Mesothelial cell of epicardium (in vitro differentiated cells): ENCODE results near the gene ZBTB21. TPM values are rescaled to one million over a fixed set of nuclear protein-coding genes. Genes with fewer than 3 reads are reported as not detected.

Source experiments
- DNase-seq, 2 experiments: peaks; one replicate each; pipeline ENCODE4 v3.0.0; 2021; ENCODE audit warnings: low spot score in 2 of 2; ENCODE audit not compliant: unreplicated experiment in 2 of 2
- H3K27ac Mint-ChIP-seq: 2 replicates; pipeline ENCODE4 v1.8.0; 2021; ENCODE audit warnings: mixed read lengths
- H3K27me3 Mint-ChIP-seq: 2 replicates; pipeline ENCODE4 v1.8.0; 2021; ENCODE audit warnings: low read depth, mixed read lengths
- H3K36me3 Mint-ChIP-seq: 2 replicates; pipeline ENCODE4 v1.8.0; 2021; ENCODE audit warnings: mixed read lengths
- H3K4me1 Mint-ChIP-seq: 2 replicates; pipeline ENCODE4 v1.8.0; 2021; ENCODE audit warnings: mixed read lengths
- H3K4me3 Mint-ChIP-seq: 2 replicates; pipeline ENCODE4 v1.8.0; 2021; ENCODE audit warnings: mild to moderate bottlenecking, moderate library complexity, mixed read lengths
- H3K9me3 Mint-ChIP-seq: 2 replicates; pipeline ENCODE4 v1.8.0; 2021; ENCODE audit warnings: mixed read lengths
- total RNA-seq: library from RNA; stranded (reverse); gene quantifications from 3 replicates; pipeline ENCODE4 v1.2.1, GENCODE V29; 2021
- TF ChIP-seq, protein P1 (sequence below): fragments of 200-600 bp; sonication (generic); IDR thresholded peaks from one replicate; pipeline ENCODE4 v1.5.0; 2021; ENCODE audit warnings: antibody characterized with exemption; ENCODE audit not compliant: unreplicated experiment

ZBTB21 gene
- total RNA-seq, 1 donor from 2014 or later, result 17.4 TPM

DNA sequence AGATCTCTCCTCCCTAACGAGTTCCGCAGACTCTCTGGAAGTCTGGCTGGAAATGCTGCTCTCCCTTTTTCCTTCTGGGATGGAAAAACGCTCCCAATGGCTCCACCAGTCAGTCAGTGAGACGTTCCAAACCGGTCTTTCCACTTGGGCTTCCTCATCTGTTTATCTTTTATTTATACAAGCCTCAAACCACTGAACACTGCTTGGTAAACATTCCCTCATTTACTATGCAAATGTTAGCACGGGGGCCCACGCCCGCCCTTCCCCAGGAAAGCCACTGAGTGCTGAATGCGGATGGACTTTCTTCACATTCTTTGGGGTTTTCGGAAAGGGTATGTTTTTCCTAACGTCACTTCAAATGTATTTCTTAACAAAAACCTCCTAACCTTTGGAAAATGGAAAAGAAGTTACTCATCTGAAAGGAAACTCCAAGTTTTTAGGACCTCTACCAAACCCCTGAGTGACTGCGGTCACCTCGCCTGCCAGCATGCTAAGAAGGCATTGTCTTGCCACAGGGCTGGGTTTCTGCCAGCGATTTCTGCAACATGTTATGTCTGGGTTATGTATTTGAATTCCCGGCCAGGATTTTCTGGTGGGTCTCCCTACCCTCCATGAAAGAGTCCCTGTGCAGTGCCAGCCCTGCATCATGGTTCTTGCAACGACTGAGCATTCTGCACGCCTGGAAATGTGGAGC lies 47.0 kb upstream of the ZBTB21 start:
- no peaks in the 10 kb centered on the region for H3K27me3 Mint-ChIP-seq
- no peak for DNase-seq
- H3K9me3 Mint-ChIP-seq, result peaks cover 13% of the 10 kb centered on the region
- no peaks in the 10 kb centered on the region for H3K36me3 Mint-ChIP-seq
- peak overlapping the region; percentile 0 for H3K27ac Mint-ChIP-seq
- no peak overlapping the region for H3K4me3 Mint-ChIP-seq
- TF ChIP-seq, protein P1, sequence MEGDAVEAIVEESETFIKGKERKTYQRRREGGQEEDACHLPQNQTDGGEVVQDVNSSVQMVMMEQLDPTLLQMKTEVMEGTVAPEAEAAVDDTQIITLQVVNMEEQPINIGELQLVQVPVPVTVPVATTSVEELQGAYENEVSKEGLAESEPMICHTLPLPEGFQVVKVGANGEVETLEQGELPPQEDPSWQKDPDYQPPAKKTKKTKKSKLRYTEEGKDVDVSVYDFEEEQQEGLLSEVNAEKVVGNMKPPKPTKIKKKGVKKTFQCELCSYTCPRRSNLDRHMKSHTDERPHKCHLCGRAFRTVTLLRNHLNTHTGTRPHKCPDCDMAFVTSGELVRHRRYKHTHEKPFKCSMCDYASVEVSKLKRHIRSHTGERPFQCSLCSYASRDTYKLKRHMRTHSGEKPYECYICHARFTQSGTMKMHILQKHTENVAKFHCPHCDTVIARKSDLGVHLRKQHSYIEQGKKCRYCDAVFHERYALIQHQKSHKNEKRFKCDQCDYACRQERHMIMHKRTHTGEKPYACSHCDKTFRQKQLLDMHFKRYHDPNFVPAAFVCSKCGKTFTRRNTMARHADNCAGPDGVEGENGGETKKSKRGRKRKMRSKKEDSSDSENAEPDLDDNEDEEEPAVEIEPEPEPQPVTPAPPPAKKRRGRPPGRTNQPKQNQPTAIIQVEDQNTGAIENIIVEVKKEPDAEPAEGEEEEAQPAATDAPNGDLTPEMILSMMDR, result no peak
- H3K4me1 Mint-ChIP-seq, result peaks cover 14% of the 10 kb centered on the region

DNA sequence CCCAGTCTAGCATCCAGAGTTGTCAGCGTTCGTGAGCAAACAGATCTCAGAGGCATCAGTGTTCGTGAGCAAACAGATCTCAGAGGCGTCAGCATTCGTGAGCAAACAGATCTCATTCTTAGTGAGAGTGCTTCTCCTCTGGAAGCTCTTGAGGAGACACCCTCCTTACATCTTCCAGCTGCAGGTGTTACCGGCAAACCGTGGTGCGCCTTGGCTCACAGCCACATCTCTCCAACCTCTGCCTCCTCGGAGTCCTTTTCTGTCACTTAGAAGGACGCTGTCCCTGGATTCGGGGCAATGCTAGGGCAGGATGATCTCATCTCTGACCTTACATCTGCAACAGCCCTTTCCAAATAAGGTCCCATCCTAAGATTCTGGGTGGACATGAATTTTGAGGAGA lies 46.3 kb upstream of the ZBTB21 start:
- Mint-ChIP-seq H3K4me3 (no peak overlapping the region), H3K36me3 (no peaks in the 10 kb centered on the region), H3K27me3 (no peaks in the 10 kb centered on the region), H3K27ac (no peak overlapping the region), H3K4me1 (peaks cover 17% of the 10 kb centered on the region), H3K9me3 (peaks cover 13% of the 10 kb centered on the region)
- TF ChIP-seq, protein P1, result no peak
- no peak for DNase-seq

DNA sequence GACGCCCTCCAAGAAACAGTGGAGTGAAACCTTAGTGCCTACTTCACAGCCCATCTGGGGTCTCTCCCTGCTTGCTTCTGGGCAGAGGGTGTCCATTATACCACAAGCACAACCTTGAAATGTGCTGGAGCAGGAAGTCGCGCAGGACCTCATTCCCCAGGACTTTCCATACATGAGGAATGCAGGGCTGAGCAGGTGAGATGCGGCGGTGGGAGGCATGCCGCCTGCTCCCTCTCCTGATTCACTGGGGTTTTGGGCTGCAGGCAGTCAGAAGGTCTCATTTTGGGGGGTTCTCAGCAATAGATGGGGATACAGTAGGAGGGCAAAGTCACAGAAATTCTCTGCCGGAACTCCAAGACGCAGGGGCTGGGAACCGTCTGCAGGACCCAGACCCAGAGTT lies 45.3 kb upstream of the ZBTB21 start:
- no peaks in the 10 kb centered on the region for H3K36me3 Mint-ChIP-seq
- no peak overlapping the region for H3K4me3 Mint-ChIP-seq
- H3K27me3 Mint-ChIP-seq, result no peaks in the 10 kb centered on the region
- H3K9me3 Mint-ChIP-seq, result peaks cover 13% of the 10 kb centered on the region
- no peak overlapping the region for H3K27ac Mint-ChIP-seq
- TF ChIP-seq, protein P1, result no peak
- H3K4me1 Mint-ChIP-seq, result peaks cover 17% of the 10 kb centered on the region
- DNase-seq, result no peak

DNA sequence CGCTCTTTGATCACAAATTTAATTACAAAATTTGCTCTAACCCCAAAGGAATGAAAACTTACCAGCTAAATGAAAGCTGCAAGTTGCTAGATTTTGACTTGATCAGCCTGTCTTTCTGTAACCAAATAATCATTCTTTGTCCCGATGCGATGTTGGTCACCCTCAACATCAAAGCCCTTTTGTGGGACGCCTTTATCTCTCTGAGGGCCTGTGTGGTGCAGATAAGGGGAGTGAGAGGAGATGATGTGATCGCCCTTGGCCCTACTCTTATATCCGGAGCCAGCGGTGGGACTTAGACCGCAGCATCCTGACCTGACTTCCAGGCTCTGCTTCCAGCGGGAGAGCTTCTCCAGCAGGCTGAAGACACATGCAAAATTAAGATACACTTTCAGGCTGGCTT lies 41.6 kb upstream of the ZBTB21 start:
- TF ChIP-seq, protein P1, result no peak
- H3K4me1 Mint-ChIP-seq, result peaks cover 6% of the 10 kb centered on the region
- DNase-seq, result no peak

DNA sequence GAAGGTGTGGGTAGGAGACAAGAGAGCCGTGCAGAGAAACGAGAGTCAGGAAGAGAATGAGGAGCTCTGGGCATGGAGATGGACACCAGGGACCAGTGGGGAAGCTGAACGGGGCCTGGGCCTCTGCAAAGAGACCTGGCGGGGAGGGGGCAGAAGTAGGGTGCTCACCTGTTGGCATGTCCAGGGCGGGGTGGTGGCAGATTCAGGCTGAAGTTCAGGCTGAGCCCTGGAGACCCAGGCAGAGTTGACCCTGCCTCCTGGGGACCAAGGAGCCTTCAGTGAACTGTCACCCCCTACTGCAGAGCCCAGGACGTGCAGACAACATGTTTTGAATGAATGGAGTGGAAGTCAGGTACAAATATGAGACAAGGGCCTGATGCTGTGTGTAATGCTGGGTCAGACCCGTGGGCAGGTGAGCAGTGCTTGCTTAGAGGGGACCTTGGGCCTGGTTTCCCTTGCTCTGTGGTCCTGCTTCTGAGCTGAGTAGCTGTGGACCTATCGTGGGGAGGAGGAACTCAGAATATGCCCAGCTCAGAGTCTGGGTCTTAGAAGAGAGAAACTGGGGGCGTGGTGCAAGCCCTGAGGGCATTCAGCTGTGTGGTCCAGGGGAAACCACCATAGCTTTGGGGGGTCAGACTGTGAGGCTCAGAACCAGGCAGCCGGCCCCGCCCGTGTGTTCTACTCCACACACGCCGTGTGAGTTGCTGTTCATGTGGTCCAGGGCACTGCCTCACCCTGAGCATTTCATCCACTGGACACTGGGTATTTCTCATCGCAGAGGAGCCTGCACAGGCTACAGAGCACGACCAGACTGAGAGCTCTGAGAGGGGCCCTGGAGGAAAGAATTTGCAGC lies 39.6 kb upstream of the ZBTB21 start:
- Mint-ChIP-seq H3K27ac (no peak overlapping the region), H3K4me3 (no peak overlapping the region), H3K4me1 (peaks cover 3% of the 10 kb centered on the region), H3K36me3 (no peaks in the 10 kb centered on the region), H3K27me3 (no peaks in the 10 kb centered on the region), H3K9me3 (peaks cover 13% of the 10 kb centered on the region)
- no peak for DNase-seq
- TF ChIP-seq, protein P1, result no peak

More for the DNA sequence above, 41.6 kb upstream of the ZBTB21 start:
- no peak overlapping the region for H3K4me3 Mint-ChIP-seq
- no peak overlapping the region for H3K27ac Mint-ChIP-seq
- peaks cover 13% of the 10 kb centered on the region for H3K9me3 Mint-ChIP-seq
- H3K36me3 Mint-ChIP-seq, result no peaks in the 10 kb centered on the region
- no peaks in the 10 kb centered on the region for H3K27me3 Mint-ChIP-seq
